Activated CD8-positive, alpha-beta memory T cell treated with anti-CD3 and anti-CD28 coated beads, Interleukin-2, amount 50 U/mL, for 48 hours (primary cell): ENCODE measurements around the gene CDC42EP4.
"Not testable (repeated sequence)": the region's sequence is repeated elsewhere in the genome, so short reads cannot be mapped to it uniquely, and the experiment has no call there.

Experiments used
- DNase-seq: peaks from one replicate; pipeline ENCODE4 v3.0.0-alpha.2; 2020

CDC42EP4 gene

DNA sequence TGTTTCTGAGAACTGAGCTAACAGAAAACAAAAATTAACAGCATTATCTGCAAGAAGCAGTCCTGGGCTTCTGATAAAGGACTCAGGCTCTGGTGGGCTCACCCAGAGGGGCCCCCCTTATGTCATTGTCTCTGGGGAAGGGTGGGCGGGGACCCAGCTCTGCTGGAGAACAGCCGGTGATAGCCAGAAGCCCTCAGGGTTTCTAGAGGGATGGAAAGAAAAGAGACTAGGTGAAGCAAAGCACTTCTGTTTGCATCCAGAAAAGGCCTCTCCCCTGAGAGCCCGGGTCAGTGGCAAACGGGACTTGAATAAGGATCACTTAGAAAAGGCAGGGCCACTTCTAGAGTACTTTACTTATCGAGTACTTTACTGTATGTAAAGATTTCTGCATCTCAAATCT, 7.0 kb upstream of the CDC42EP4 start:
- no peak for DNase-seq

DNA sequence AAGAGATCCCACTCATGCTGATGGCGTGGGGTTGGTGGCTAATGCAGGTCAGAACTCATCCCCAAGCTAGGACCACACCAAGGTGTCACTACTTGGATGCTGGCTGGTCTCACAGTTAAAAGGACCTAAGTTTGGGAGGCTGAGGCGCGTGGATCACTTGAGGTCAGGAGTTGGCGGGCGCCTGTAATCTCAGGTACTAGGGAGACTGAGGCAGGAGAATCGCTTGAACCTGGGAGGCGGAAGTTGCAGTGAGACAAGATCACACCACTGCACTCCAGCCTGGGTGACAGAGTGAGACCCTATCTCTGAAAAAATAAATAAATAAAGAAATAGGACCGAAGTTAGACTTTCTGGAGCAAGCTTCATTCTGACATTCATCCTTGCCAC, 6.6 kb upstream of the CDC42EP4 start:
- DNase-seq, result no peak

DNA sequence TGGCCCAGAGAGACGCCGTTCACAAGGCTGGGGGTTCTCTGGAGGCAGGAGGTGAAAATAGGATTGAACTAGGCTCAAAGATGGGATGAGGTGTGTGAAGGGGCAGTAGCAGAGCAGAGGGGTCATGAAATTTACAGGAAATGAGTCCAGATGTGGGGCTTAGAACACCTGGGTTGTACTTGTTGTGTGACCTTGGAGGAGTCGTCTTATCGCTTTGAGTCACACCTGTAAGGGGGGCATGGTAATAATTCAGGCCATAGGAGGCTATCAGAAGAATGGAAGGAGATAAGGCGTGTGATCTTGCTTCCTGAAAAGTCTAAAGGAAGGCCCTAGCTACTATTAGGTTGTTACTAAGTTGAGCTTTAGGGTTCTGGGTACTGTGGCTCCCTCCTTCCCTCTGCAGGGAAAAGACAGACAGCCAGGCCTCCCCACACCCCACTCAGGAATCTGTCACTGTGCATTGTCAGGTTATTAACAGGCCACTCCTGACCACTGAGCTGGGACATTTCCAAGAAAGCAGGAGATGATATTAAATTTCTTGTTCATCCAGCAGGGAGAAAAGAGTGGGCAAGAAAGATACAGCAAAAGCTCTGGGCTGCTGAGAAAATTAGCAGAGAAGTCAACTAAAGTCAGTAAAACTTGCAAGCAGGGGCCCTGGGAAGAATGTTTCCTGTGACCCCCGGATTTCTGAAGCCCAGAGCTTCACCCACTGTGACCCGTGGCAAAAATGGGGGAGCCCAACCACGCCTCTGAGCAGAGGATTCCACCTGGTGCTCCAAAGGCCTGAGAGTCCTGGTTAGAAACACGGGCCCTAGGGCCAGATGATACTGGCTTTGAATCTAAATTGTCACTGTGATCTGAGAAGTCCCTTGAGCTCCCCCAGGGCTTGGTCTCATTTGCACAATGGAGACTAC, 6.0 kb upstream of the CDC42EP4 start:
- no peak for DNase-seq

DNA sequence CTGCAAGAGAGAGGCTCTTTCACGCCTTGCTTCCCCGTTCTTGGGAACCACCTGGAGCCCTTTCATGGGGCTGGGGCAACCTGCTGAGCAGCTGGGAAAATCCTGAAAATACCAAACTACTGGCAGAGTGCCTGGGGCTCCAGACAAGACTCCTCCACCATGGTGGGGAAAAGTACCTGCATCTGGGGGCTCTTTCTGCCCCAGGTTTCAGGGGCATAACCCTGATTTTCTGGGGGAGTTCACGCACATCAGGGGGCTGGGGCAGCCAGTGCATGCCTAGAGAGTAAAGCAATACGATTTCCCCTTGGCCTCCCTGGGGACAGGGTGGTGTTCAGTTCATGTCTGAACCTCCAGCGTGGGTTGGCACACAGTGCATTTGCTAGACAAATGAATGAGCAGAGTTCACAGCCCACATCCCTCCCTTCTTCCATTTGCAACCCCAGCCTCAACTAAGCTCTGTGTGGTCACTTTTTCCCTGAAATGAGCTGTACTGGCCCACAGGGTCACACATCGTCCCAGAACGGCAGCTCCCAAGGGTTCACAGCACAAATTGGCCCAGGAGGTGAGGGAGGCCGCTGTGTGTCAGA, 5.2 kb upstream of the CDC42EP4 start:
- no peak for DNase-seq

DNA sequence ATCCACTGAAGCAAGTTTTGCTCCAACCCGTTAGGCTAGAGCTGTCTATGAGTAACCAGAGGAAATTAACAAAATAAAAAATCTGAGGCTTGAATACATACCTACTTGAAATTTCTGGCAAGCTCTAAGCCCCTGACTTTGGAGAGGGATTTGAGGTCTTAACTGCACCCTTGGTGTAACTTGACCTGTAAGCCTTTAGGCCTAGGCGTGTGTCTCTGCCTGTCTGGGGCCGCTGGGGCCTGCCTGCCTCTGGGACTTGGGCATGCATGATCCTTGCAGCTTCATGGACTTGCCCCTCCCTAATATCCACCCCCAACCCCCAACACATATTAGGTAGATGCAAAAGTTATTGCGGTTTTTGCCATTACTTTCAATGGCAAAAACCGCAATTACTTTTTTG, 3.7 kb upstream of the CDC42EP4 start:
- DNase-seq, result no peak

DNA sequence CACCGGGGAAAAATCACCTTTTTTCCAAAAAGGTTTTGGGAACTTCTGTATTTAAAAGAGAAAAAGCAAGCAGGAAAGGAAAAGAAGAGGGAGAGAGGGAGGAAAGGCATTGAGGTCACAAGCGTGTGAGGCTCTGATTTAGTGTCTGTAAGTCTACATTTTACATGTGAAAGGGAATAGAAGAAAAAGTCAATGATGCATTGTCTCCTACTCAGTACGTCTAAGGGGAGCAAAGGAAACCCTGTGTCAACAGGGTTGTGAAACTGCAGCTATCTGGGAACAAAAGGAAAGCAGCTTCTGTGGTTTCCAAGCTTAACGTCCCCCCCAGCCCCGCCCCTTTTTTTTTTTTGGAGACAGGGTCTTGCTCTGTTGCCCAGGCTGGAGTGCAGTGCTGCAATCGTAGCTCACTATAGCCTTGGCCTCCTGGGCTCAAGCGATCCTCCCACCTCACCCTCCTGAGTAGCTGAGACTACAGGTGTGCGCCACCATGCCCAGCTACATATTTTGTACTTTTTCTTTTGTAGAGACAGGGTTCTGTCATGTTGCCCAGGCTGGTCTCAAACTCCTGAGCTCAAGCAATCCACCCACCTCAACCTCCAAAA, 1.8 kb upstream of the CDC42EP4 start:
- DNase-seq, result no peak

DNA sequence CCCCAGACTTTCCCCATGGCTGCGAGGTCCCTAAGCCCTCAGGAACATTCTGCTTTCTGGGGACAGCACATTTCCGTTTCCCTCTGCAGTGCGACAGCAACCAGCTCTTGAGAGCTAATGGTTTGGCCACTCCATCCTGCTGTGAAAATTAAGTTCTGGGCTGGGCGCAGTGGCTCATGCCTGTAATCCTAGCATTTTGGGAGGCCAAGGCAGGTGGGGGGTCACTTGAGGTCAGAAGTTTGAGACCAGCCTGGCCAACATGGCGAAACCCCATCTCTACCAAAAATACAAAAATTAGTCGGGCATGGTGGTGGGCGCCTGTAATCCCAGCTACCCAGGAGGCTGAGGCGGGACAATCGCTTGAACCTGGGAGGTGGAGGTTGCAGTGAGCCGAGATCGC, 1.1 kb upstream of the CDC42EP4 start:
- DNase-seq, result not testable (repeated sequence)

DNA sequence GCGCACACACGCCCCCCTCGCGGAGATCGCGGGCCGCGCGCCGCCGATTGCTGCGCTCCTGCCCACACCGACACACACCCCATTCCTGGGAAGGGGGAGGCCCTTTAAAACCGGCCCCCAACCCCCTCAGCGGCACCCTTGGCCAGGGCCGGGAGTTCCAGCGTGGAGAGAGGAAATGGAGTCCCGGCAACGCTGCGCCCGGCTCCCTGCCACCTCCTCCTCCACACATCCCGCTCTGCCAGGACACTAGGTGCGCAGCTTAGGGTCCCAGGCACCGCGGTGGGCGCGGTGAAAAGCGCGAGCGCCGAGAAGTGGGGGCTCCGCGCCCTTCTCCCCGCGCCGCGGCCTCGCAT, 397 bp downstream of the CDC42EP4 start:
- no peak for DNase-seq

DNA sequence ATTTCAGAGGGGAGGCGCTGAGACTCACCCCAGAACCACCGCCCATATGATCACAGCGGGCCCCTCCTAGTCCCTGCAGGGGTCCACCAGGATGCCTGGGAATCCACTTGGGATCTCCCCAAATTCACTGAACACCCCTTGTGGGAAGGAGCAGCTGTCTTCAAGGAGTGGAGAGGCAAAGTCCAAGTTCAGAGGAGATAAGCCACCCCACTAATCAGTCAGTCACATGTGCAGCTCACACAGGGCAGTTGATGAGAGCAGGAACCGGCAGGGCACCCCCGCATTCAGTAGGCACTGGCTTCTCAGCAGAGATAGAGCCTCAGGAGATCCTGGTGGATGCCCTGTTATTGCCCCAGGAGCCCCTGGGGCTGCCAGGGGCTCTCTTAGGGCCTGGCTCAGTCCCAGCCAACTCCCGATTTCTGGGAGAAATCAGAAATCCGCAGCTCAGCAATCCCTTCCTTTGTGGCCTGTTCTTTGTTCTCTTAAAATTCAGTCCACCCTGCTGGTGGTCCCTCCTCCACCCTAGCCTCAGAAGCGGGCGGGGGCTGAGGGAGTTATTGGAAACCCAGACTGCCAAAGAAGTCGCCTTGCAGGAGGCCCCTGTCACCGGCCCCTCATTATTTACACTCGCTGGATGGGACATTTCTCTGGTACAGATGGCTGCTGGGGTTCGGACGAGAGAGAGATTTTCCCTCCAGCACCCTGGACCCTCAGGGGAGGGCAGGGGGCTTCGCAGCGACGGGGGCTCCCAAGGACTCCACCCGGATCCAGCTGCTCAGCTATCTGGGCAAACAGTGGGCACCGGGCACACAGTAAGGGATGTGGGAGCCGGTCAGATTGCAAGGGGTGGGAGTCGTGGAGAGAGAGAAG, 1.8 kb downstream of the CDC42EP4 start:
- no peak for DNase-seq

DNA sequence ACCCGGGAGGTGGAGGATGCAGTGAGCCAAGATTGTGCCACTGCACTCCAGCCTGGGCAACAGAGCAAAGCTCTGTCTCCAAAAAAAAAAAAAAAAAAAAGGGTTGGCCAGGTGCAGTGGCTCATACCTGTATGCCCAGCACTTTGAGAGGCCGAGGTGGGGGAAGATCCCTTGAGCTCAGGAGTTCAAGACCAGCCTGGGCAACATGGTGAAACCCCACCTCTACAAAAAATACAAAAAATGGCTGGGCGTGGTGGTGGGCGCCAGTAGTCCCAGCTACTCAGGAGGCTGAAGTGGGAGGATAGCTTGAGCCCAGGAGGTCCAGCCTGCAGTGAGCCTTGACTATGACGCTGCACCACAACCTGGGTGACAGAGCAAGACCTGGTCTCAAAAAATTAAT, 2.8 kb downstream of the CDC42EP4 start:
- DNase-seq, result not testable (repeated sequence)

DNA sequence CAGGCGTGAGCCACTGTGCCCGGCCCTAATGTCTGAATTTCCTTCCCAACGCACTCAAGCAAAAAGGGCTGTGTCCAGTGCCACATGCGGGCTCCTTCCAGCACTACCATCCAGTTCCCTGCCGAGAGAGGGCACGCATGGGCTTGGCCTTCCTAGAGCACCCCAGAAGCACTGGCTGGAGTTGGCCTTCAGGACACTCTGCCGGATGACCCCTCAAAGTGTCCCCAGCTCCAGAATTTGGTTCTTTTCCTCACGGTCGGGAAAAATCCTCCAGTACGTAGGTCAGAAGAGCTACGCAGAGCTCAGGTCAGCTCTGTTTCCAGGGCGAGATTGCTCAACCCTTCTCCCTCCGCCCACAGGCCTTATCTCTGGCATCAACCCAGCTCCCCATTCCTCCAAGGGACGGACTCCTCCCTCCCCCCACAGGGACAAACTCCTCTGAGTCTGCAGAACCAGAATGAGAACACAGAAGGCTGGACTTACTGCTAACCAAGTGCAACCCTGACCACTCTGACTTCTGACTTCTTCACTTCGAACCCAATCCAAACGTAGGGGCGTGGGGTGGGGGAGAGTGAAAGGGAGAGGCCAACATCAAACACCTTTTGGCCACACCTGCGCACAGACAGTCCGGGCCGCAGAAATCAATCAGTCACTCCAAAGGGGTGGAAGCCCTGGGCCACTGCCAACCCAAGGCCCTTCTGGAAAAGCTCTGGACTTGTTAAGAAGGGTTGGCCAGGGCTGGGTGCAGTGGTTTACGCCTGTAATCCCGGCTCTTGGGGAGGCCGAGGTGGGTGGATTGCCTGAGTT, 3.6 kb downstream of the CDC42EP4 start:
- DNase-seq, result no peak

DNA sequence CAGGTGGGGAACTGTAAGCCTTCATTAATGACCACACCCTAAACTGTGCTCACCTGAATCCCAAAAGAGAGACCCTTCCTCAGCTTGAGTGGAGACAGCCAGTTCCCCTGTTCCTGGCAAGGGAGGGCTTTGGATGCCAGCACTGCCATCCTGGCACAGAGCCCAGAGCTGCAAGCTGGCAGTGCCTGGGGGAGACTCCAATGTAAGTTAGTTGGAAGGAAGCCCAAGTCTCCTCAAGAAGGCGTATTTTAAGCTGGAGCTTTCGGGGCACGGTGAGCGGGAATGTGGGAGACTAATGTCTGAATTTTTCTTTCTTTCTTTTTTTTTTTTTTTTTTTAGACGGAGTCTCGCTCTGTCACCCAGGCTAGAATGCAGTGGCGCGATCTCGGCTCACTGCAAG, 4.7 kb downstream of the CDC42EP4 start:
- DNase-seq, result no peak

DNA sequence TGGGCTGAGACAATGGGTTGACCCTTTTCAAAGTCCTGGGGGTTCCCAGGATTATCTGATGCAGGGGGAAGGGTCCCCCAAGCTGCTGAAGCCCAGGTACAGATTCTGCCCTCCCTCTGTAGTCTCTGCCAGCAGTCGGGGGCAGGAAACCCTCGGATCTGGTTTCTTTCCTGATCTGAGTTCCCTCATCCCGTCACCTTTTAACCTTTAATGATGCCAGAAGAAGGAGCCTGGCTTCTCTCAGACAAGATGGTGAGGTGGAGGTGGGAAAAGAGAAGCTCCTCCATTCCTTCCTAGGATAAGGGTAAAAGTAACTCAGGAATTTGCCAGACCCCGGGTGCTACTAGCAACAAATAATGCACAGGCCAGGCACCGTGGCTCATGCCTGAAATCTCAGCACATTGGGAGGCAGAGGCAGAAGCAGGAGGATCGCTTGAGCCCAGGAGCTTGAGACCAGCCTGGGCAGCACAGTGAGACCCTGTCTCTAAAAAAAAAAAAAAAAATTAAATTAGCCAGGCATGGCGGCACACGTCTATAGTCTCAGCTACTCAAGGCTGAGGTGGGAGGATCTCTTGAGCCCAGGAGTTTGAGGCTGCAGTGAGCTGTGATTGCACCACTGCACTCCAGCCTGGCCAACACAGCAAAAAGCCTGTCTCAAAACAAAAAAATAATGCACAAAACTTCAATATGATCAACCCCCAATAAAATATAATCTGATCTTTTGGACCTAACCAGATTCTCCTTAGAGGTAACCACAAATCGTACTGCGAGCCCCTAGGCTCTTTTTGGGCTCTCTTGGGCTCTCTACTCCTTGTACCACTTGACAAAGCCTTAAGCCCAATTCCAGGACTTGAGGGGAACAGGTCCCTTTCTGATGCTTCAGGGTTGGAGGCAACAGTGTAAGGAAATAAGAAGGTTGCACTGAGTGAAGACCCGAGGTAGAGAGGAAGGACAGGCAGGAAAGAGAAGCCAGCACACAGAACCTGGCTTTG, 5.7 kb downstream of the CDC42EP4 start:
- DNase-seq, result no peak

DNA sequence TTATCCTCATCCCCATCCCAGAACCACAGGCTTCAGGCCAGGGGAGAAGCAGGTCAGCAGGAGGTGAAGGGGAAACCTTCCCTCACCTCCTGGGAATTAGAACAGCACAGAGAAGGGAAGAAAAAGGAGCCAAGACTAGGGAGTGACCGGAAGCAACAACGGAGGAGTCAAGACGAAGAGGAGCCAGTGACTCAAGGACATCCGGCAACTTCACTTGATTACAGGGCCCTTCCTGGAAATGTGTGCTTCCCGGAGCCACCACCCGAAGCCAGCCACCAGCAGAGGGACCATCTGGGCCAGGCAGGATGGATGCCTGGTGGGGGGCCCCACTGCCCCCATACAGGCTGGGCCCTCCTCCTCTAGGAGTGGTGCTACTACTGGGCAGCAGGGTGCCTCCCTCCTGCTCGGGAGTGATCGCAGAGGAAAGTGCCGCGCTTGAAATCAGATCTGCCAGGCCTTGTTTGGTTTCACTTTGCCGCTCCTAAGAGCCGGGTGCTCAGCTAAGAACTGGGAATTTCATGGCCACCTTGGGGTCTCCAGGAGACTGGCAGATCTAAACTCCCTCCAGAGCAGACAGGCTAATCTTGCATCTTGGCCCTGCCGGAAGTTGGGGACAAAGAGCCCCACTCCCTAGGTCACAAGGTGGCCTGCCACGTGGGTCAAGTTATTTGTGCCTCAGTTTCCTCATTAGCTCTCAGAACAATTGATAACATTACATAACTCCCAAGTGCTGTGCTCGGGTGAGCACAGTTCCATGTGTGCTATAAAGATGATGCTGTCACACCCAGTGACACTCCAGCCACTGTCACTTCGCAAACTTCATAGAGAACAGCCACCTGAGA, 6.6 kb downstream of the CDC42EP4 start:
- DNase-seq, result no peak

DNA sequence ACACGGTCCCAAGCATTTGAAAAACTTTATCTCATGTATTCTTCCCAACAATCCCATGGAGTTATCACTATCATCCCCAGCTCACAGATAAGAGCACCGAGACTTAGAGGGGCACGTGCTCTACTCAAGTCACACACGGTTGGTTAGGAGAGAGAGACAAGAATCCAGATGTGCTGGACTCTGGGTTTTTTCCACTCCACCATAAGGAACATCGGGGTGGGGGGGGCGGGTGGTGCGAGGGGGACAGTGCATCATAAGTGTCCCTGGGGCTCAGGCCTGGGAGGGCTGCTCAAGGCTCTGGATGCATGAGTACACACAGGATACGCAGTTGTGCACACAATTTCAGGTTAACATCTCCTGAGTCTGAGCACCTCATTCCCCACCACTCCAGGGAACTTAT, 7.4 kb downstream of the CDC42EP4 start:
- DNase-seq, result no peak

DNA sequence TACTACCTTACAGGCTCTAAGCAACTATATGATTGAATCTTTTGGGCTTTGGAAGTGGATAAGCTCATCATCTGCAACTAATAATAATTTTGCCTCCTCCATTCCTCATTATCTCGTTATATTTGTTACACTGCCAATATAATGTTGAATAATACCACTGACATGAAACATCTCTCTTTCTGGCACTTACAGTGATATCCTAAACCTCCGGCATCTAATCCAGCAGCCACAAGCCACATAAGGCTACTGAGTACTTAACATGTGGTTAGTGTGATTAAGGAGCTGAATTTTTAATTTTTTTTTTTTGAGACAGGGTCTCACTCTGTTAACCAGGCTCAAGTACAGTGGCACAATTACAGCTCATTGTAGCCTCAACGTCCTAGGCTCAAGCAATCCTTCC, 9.6 kb downstream of the CDC42EP4 start:
- no peak for DNase-seq

DNA sequence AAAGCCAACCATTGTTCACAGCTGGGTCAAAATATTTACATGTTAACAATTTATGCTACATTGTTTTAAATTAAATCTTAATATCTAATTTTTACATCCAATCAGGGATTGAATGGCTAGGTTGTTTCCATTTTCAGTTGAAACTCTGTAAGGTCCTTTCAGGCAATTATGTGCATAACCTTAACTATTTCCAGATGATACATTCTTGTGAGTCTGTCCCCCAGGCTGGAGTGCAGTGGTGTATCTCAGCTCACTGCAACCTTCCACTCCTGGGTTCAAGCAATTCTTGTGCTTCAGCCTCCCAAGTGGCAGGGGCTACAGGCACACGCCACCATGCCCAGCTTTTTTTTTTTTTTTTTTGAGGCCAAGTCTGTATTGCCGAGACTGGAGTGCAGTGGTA, 10.4 kb downstream of the CDC42EP4 start:
- no peak for DNase-seq

DNA sequence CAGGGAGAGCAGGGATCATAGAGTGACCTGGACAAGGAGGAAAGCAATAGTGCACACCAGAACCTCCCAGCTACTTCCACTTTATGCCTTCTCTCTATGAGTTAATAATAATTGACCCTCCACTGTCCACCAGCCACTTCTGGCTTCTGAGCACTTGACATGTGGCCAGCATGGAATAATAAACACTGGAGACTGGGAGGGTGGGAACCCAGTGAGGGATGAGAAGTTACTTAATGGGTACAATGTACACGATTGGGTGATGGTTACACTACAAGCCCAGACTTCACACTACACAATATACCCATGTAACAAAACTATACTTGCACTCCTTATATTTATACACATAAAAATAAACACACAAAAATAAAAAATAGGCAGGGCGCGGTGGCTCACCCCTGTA, 11.4 kb downstream of the CDC42EP4 start:
- DNase-seq, result no peak

DNA sequence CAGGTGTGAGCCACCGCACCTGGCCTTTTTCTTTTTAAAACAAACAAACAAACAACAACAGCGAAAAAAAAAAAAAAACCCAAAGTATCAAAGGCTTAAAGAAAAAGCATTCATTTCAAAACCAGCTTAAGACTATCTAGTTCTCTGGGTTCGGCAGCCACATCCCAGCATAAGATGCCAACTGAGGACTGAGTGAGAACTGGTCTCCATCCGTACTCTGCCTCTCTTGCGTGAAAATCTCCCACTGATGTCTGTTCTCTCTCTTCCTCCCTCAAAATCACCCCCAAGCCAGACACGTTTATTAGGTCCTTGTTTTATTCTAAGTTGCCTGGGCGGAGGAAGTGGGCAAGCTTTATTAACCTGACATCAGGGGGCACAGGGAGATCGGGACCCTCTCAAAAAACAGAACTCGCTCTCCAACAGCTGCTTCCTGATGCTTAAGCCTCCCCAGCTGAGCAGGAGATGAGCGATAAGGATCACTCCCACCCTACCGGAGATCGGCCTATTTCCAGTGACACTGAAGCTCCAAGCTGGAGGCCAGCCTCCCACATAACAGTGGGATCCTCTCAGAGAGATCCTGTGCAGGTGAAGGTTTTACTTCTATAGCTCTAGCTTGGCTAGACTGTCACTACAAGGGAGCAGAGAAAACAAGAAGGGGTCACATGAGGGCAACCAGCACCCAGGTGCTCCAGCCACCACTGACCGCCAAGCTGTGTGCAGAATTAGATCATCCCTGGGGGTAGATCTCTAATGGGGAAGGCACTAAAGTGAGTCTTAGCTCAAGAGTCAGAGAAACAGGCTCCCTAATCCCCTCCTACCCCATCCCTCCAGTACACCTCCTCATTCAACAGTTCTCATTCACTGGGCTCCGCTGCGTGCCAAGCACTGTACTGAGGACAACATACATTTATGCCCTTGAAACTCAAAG, 13.6 kb downstream of the CDC42EP4 start:
- DNase-seq, result no peak
